Colonic mucosa (tissue), 4 donors: ENCODE measurements around the gene CENPA. TPM values are rescaled to one million over a fixed set of nuclear protein-coding genes. Genes with fewer than 3 reads are reported as not detected.
A peak's percentile ranks its signal among the peaks of the same experiment; 100 is the strongest.
"Not testable (repeated sequence)": the region's sequence is repeated elsewhere in the genome, so short reads cannot be mapped to it uniquely, and the experiment has no call there.

Source experiments
- DNase-seq: peaks from one replicate; pipeline ENCODE4 v3.0.0-alpha.2; 2020
- H3K27ac ChIP-seq: fragments of 200-600 bp; one replicate; pipeline ENCODE4 v1.8.0; 2021
- H3K27me3 ChIP-seq: fragments of 200-600 bp; one replicate; pipeline ENCODE4 v1.8.0; 2021
- H3K36me3 ChIP-seq: fragments of 200-600 bp; one replicate; pipeline ENCODE4 v1.8.0; 2021
- H3K4me1 ChIP-seq: fragments of 200-600 bp; one replicate; pipeline ENCODE4 v1.8.0; 2021; ENCODE audit warnings: mild to moderate bottlenecking
- H3K4me3 ChIP-seq: fragments of 200-600 bp; one replicate; pipeline ENCODE4 v1.8.0; 2021
- H3K9ac ChIP-seq, 2 donors: one replicate each; pipeline ENCODE4 v1.7.0; 2013; ENCODE audit warnings: control low read depth in 2 of 2, low read depth in 2 of 2, low read length in 2 of 2
- H3K9me3 ChIP-seq: fragments of 200-600 bp; one replicate; pipeline ENCODE4 v1.8.0; 2021
- CTCF ChIP-seq: fragments of 200-600 bp; IDR thresholded peaks from one replicate; pipeline ENCODE4 v1.8.0; 2022; ENCODE audit warnings: antibody characterized with exemption, mild to moderate bottlenecking
- intact Hi-C: fragments of 100-400 bp; cut with DNase I; formaldehyde crosslinking; loops from one replicate; pipeline ENCODE4 v1.14.1; 2022
- total RNA-seq, 2 donors: library from RNA; stranded (reverse); fragmentation: NEBNext Ultra II Directional in 1 of 2; extraction: Animal tissue kit (Norgen Biotek cat#: 25700) in 1 of 2; gene quantifications; one replicate each; pipeline ENCODE4 v1.2.1, GENCODE V29; 2021
- donor health status: healthy.
- donor health status: DM: no; HTN: no; CAD: no.
- donor health status: DM: no; HTN: no; CAD: no.

Gene CENPA
- total RNA-seq, 2 donors from 2014 or later = 6.5 to 22.7 TPM

- Histone ChIP-seq H3K27me3 (no peaks in the 10 kb centered on the region), H3K4me3 (no peak overlapping the region), H3K9ac (no peak overlapping the region), H3K9me3 (no peaks in the 10 kb centered on the region), H3K27ac (no peak overlapping the region), H3K36me3 (no peaks in the 10 kb centered on the region), H3K4me1 (no peaks in the 10 kb centered on the region)
- intact Hi-C loops = no loop called here
- DNase-seq = no peak
- TF ChIP-seq CTCF = no peak
These were observed 29.5 kb upstream of the CENPA start for GRCh38 chr2:26756337-26756736.

- H3K27ac ChIP-seq = no peak overlapping the region
These were observed 27.7 kb upstream of the CENPA start for GRCh38 chr2:26757873-26758789.

GRCh38 chr2:26758790-26759321, 27.0 kb upstream of the CENPA start:
- H3K9ac ChIP-seq = no peak overlapping the region
- H3K27ac ChIP-seq = no peak overlapping the region
- H3K4me1 ChIP-seq = no peaks in the 10 kb centered on the region
- no peak overlapping the region for H3K4me3 ChIP-seq
- no peaks in the 10 kb centered on the region for H3K9me3 ChIP-seq
- H3K36me3 ChIP-seq = no peaks in the 10 kb centered on the region
- no peak for TF ChIP-seq CTCF
- no peak for DNase-seq
- H3K27me3 ChIP-seq = no peaks in the 10 kb centered on the region
- intact Hi-C loops = no loop called here

More at GRCh38 chr2:26757873-26758789, 27.7 kb upstream of the CENPA start:
- DNase-seq = peak; percentile 51
- H3K4me1 ChIP-seq = no peaks in the 10 kb centered on the region
- H3K36me3 ChIP-seq = no peaks in the 10 kb centered on the region
- TF ChIP-seq CTCF = no peak
- no peaks in the 10 kb centered on the region for H3K27me3 ChIP-seq
- no peaks in the 10 kb centered on the region for H3K9me3 ChIP-seq
- no peak overlapping the region for H3K4me3 ChIP-seq
- intact Hi-C loops = no loop called here
- H3K9ac ChIP-seq = no peak overlapping the region

- no peak for TF ChIP-seq CTCF
- no peak overlapping the region for H3K27ac ChIP-seq
- no peaks in the 10 kb centered on the region for H3K36me3 ChIP-seq
- H3K9ac ChIP-seq = no peak overlapping the region
- intact Hi-C loops = no loop called here
- H3K9me3 ChIP-seq = no peaks in the 10 kb centered on the region
- no peaks in the 10 kb centered on the region for H3K27me3 ChIP-seq
- no peak overlapping the region for H3K4me3 ChIP-seq
- H3K4me1 ChIP-seq = no peaks in the 10 kb centered on the region
- no peak for DNase-seq
These were observed 26.0 kb upstream of the CENPA start for GRCh38 chr2:26759845-26760244.

GRCh38 chr2:26760991-26761390, 24.9 kb upstream of the CENPA start:
- H3K4me1 ChIP-seq, H3K27me3 ChIP-seq, H3K27ac ChIP-seq, H3K36me3 ChIP-seq, DNase-seq, H3K9me3 ChIP-seq, H3K9ac ChIP-seq, H3K4me3 ChIP-seq, intact Hi-C loops: not testable (repeated sequence)

GRCh38 chr2:26763019-26763418, 22.8 kb upstream of the CENPA start:
- H3K4me3 ChIP-seq = no peak overlapping the region
- no peaks in the 10 kb centered on the region for H3K9me3 ChIP-seq
- peaks cover 8% of the 10 kb centered on the region for H3K4me1 ChIP-seq
- no peak overlapping the region for H3K9ac ChIP-seq
- no peak for TF ChIP-seq CTCF
- H3K27me3 ChIP-seq = no peaks in the 10 kb centered on the region
- no peak overlapping the region for H3K27ac ChIP-seq
- no peaks in the 10 kb centered on the region for H3K36me3 ChIP-seq
- intact Hi-C loops = no loop called here
- DNase-seq = no peak
